CD8-positive, alpha-beta memory T cell (primary cell): ENCODE measurements around the gene RNF166. TPM values are rescaled to one million over a fixed set of nuclear protein-coding genes. Genes with fewer than 3 reads are reported as not detected.

Source experiments
- CTCF ChIA-PET: fragments of 350-600 bp; sonication (Branson Sonifier 250); formaldehyde crosslinking; loops from one replicate; lab custom pipeline; 2021; ENCODE audit warnings: antibody characterized with exemption; lab: Charles Lee
- POLR2A ChIA-PET: fragments of 350-600 bp; sonication (Branson Sonifier 250); formaldehyde crosslinking; loops from one replicate; lab custom pipeline; 2021; ENCODE audit warnings: antibody characterized with exemption; lab: Charles Lee
- DNase-seq, 5 donors: peaks; one replicate each; pipeline versions ENCODE4 v3.0.0 to v3.0.0-alpha.2; 2020 to 2022; ENCODE audit warnings: mixed read lengths in 1 of 5
- H3K27ac ChIP-seq: one replicate; pipeline ENCODE4 v1.7.0; 2013; ENCODE audit warnings: low read depth, mild to moderate bottlenecking, low read length, moderate library complexity
- H3K27me3 ChIP-seq: 2 replicates; pipeline ENCODE4 v1.7.0; 2013; ENCODE audit warnings: low read length, mild to moderate bottlenecking; ENCODE audit not compliant: insufficient read depth, poor library complexity, severe bottlenecking
- H3K36me3 ChIP-seq: 2 replicates; pipeline ENCODE4 v1.7.0; 2013; ENCODE audit warnings: mild to moderate bottlenecking, low read length, moderate library complexity; ENCODE audit not compliant: insufficient read depth
- H3K4me1 ChIP-seq: 2 replicates; pipeline ENCODE4 v1.7.0; 2013; ENCODE audit warnings: mild to moderate bottlenecking, low read length, moderate library complexity; ENCODE audit not compliant: insufficient read depth
- H3K4me3 ChIP-seq: 2 replicates; pipeline ENCODE4 v1.7.0; 2013; ENCODE audit warnings: mild to moderate bottlenecking, low read length
- H3K9me3 ChIP-seq: 2 replicates; pipeline ENCODE4 v1.7.0; 2013; ENCODE audit warnings: mild to moderate bottlenecking, low read length
- H3K27ac Mint-ChIP-seq, 8 donors: one replicate each; pipeline ENCODE4 v1.8.0; 2020 to 2021; ENCODE audit warnings: mixed read lengths in 8 of 8, mild to moderate bottlenecking in 6 of 8, inconsistent platforms in 3 of 8, moderate library complexity in 3 of 8
- H3K27me3 Mint-ChIP-seq, 2 donors: one replicate each; pipeline ENCODE4 v1.8.0; 2020 to 2021; ENCODE audit warnings: mixed read lengths in 2 of 2, mild to moderate bottlenecking in 1 of 2, moderate library complexity in 1 of 2
- H3K36me3 Mint-ChIP-seq, 3 donors: one replicate each; pipeline ENCODE4 v1.8.0; 2020 to 2021; ENCODE audit warnings: mixed read lengths in 3 of 3, inconsistent platforms in 1 of 3, mild to moderate bottlenecking in 1 of 3
- H3K4me1 Mint-ChIP-seq, 3 donors: one replicate each; pipeline ENCODE4 v1.8.0; 2020 to 2021; ENCODE audit warnings: mixed read lengths in 3 of 3, inconsistent platforms in 1 of 3, mild to moderate bottlenecking in 1 of 3
- H3K4me3 Mint-ChIP-seq, 7 donors: one replicate each; pipeline ENCODE4 v1.8.0; 2020 to 2021; ENCODE audit warnings: mixed read lengths in 7 of 7, mild to moderate bottlenecking in 6 of 7, moderate library complexity in 4 of 7, inconsistent platforms in 2 of 7
- H3K9me3 Mint-ChIP-seq, 5 donors: one replicate each; pipeline ENCODE4 v1.8.0; 2020 to 2022; ENCODE audit warnings: mixed read lengths in 5 of 5, mild to moderate bottlenecking in 3 of 5, moderate library complexity in 2 of 5, inconsistent platforms in 1 of 5
- polyA plus RNA-seq: library from polyadenylated mRNA; unstranded; fragments of 300-500 nt; fragmentation: Illumina TruSeq; gene quantifications from one replicate; pipeline ENCODE4 v1.2.3, GENCODE V29; 2021
- total RNA-seq, 2 experiments: library from RNA; stranded (reverse); gene quantifications; one replicate each; pipeline ENCODE4 v1.2.3, GENCODE V29; 2021

RNF166 gene
- total and polyA plus RNA-seq, 3 experiments from 2014 or later, result 51.7 to 122 (median 56.2) TPM

DNA sequence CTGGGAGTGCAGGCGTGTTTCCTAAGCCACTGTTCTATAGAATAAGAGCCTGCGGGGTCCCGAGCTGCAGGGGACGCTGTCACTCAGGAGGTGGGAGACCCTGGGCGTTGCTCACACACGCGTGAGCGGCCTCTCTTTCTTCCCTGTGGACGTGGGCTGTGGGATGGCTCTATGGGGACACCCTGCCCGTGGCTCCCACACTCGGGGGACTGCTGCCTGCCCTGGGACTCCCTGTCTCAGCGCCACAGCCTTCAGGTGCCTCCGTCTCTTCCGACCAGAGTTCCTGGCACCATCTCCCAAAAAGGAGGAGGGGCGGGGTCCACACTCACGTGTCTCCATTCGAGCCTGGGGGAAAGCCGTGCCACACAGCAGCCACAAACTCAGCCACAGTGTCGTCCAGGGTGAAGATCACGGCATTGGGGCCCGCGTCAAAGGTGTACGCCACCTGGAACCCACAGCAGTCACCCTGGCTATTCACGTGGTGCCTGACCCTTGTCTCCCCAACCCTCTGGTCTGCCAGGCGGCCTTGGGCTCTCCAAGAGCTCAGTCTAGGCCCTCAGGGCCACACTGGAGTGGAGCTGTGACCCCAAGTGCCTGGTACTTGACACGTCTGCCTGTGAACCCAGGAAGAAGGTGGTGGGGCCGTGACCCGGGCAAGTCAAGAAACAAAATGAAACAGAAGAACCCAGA lies 51.7 kb downstream of the RNF166 start:
- no peaks in the 10 kb centered on the region for H3K27me3 ChIP-seq
- H3K9me3 ChIP-seq, result no peaks in the 10 kb centered on the region
- peaks cover under 1% of the 10 kb centered on the region for H3K36me3 ChIP-seq
- no peak overlapping the region for H3K4me3 ChIP-seq
- Mint-ChIP-seq H3K27me3 (no peaks in the 10 kb centered on the region), H3K27ac (peak overlapping the region in 4 of 8 donors; percentile 40 to 79 (median 64)), H3K4me1 (peaks cover 7 to 19% (median 8%) of the 10 kb centered on the region in 3 donors), H3K9me3 (no peaks in the 10 kb centered on the region), H3K36me3 (peaks cover 0 to 42% (median 0%) of the 10 kb centered on the region in 3 donors), H3K4me3 (peak overlapping the region in 2 of 7 donors; percentile 62 to 83)
- DNase-seq, result no peak
- no peak overlapping the region for H3K27ac ChIP-seq
- H3K4me1 ChIP-seq, result peaks cover 18% of the 10 kb centered on the region
- POLR2A ChIA-PET, result no interaction called here
- CTCF ChIA-PET, result no interaction called here

DNA sequence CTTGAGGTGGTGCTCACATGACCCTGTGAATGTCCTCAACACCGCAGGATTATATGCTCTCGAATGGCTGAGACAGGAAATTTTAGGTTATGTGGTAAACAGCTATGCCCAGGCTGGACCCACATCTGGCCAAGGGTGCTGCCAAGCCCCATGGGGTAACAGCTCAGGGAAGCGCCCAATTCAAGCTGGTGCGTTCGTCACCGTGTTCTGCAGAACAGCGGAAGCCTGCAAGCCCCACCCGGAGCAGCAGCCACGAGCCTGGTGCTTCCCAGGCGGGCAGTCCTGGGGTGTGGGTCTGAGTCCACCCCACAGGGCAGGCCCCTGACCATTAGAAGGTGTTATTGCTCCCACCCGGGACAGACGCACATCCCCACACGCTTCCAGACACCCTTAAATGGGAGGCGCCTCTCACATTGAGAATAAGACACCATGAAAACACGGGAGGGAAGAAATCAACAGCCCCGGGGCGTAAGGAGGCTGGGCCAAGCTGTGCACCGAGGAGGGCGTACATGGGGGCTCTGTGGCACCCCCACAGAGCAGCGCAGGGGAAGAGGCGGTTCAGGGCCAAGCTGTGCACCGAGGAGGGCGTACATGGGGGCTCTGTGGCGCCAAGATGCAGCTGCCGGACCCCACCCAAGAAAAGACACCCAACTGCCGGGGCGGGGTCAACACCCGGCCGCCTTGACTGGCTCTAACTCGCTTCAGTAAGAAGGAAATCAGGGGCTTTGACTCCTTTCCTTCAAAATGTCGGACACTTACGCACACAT lies 52.4 kb downstream of the RNF166 start:
- Mint-ChIP-seq H3K36me3 (peaks cover 0 to 46% (median 0%) of the 10 kb centered on the region in 3 donors), H3K4me1 (peaks cover 13 to 25% (median 13%) of the 10 kb centered on the region in 3 donors), H3K27me3 (peaks cover 0 to 2% of the 10 kb centered on the region in 2 donors), H3K27ac (peak overlapping the region; percentile 22 to 83 (median 68)), H3K4me3 (peak overlapping the region in 1 of 7 donors; percentile 51), H3K9me3 (no peaks in the 10 kb centered on the region)
- Histone ChIP-seq H3K9me3 (no peaks in the 10 kb centered on the region), H3K4me3 (no peak overlapping the region), H3K4me1 (peaks cover 24% of the 10 kb centered on the region), H3K27me3 (no peaks in the 10 kb centered on the region), H3K27ac (no peak overlapping the region), H3K36me3 (peaks cover 5% of the 10 kb centered on the region)
- ChIA-PET POLR2A (no interaction called here), CTCF (no interaction called here)
- no peak for DNase-seq

GRCh38 chr16:88653101-88653500 lies 53.1 kb downstream of the RNF166 start:
- H3K27me3 ChIP-seq, result no peaks in the 10 kb centered on the region
- ChIA-PET CTCF (no interaction called here), POLR2A (no interaction called here)
- H3K4me1 ChIP-seq, result peaks cover 24% of the 10 kb centered on the region
- peaks cover 5% of the 10 kb centered on the region for H3K36me3 ChIP-seq
- Mint-ChIP-seq H3K27ac (peak overlapping the region; percentile 22 to 83 (median 62)), H3K36me3 (peaks cover 0 to 47% (median 0%) of the 10 kb centered on the region in 3 donors), H3K4me1 (peaks cover 13 to 28% (median 13%) of the 10 kb centered on the region in 3 donors), H3K4me3 (peak overlapping the region in 2 of 7 donors; percentile 28 to 51), H3K9me3 (no peaks in the 10 kb centered on the region), H3K27me3 (peaks cover 0 to 2% of the 10 kb centered on the region in 2 donors)
- no peak for DNase-seq
- H3K4me3 ChIP-seq, result no peak overlapping the region
- H3K9me3 ChIP-seq, result no peaks in the 10 kb centered on the region
- no peak overlapping the region for H3K27ac ChIP-seq

DNA sequence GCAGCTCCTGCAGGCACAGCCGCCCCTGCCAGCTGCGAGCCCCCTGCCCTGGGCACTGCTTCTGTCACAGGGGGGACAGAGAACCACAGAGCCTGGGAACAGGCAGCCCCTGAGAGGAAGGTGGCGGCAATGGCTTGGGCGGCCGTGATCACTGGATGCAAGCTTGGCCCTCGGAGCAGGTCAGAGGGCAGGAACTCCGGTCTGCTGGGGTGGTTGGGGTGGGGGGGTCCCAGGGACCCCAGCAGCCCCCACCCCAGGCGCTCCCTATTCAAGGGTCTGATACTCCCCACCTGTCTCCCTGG lies 53.5 kb downstream of the RNF166 start:
- peaks cover 5% of the 10 kb centered on the region for H3K36me3 ChIP-seq
- ChIA-PET CTCF (interaction anchor here (1.3 kb wide), 1 partner anchor 10 kb away, joined by 5 read pairs; the partner anchor contains the start of gene MVD), POLR2A (no interaction called here)
- no peaks in the 10 kb centered on the region for H3K9me3 ChIP-seq
- Mint-ChIP-seq H3K9me3 (no peaks in the 10 kb centered on the region), H3K27ac (peak overlapping the region in 4 of 8 donors; percentile 40 to 84 (median 70)), H3K4me1 (peaks cover 13 to 29% (median 13%) of the 10 kb centered on the region in 3 donors), H3K4me3 (peak overlapping the region in 1 of 7 donors; percentile 28), H3K36me3 (peaks cover 0 to 43% (median 0%) of the 10 kb centered on the region in 3 donors), H3K27me3 (peaks cover 0 to 2% of the 10 kb centered on the region in 2 donors)
- DNase-seq, result no peak
- H3K27me3 ChIP-seq, result no peaks in the 10 kb centered on the region
- peaks cover 24% of the 10 kb centered on the region for H3K4me1 ChIP-seq
- no peak overlapping the region for H3K27ac ChIP-seq
- H3K4me3 ChIP-seq, result no peak overlapping the region

- H3K4me1 Mint-ChIP-seq, result peaks cover 13 to 34% (median 13%) of the 10 kb centered on the region in 3 donors
- Histone ChIP-seq H3K27me3 (no peaks in the 10 kb centered on the region), H3K4me3 (no peak overlapping the region), H3K9me3 (no peaks in the 10 kb centered on the region), H3K36me3 (peaks cover 5% of the 10 kb centered on the region), H3K4me1 (peaks cover 24% of the 10 kb centered on the region), H3K27ac (peak overlapping the region; percentile 95)
- H3K4me3 Mint-ChIP-seq, result peak overlapping the region in 4 of 7 donors; percentile 15 to 66 (median 48)
- POLR2A ChIA-PET, result interaction anchor here (1.4 to 3.3 kb wide), 2 partner anchors 11 to 49 kb away, joined by 6 to 9 read pairs; no protein-coding TSS in a partner anchor
- no peaks in the 10 kb centered on the region for H3K9me3 Mint-ChIP-seq
- CTCF ChIA-PET, result interaction anchor here (1.3 kb wide), 1 partner anchor 10 kb away, joined by 5 read pairs; the partner anchor contains the start of gene MVD
- H3K27me3 Mint-ChIP-seq, result peaks cover 0 to 2% of the 10 kb centered on the region in 2 donors
- peaks cover 0 to 45% (median 0%) of the 10 kb centered on the region in 3 donors for H3K36me3 Mint-ChIP-seq
- DNase-seq, result no peak
- peak overlapping the region in 5 of 8 donors; percentile 70 to 100 (median 84) for H3K27ac Mint-ChIP-seq
Observed at GRCh38 chr16:88651989-88652761, 54.0 kb downstream of the RNF166 start.

- Mint-ChIP-seq H3K27ac (peak overlapping the region; percentile 80 to 100 (median 95)), H3K4me1 (peaks cover 13 to 36% (median 13%) of the 10 kb centered on the region in 3 donors), H3K36me3 (peaks cover 0 to 45% (median 0%) of the 10 kb centered on the region in 3 donors), H3K4me3 (peak overlapping the region; percentile 88 to 98 (median 92)), H3K9me3 (no peaks in the 10 kb centered on the region), H3K27me3 (peaks cover 0 to 2% of the 10 kb centered on the region in 2 donors)
- peaks cover 24% of the 10 kb centered on the region for H3K4me1 ChIP-seq
- ChIA-PET POLR2A (interaction anchor here (0.5 to 3.3 kb wide), 3 partner anchors 10 to 50 kb away, joined by 3 to 9 read pairs (median 6); no protein-coding TSS in a partner anchor), CTCF (interaction anchor here (1.3 kb wide), 1 partner anchor 11 kb away, joined by 5 read pairs; the partner anchor contains the start of gene MVD)
- no peaks in the 10 kb centered on the region for H3K27me3 ChIP-seq
- no peaks in the 10 kb centered on the region for H3K9me3 ChIP-seq
- H3K4me3 ChIP-seq, result peak overlapping the region; percentile 96
- peaks cover 5% of the 10 kb centered on the region for H3K36me3 ChIP-seq
- DNase-seq, result peak; percentile 59 to 87 (median 82)
- peak overlapping the region; percentile 95 for H3K27ac ChIP-seq
Observed at GRCh38 chr16:88651276-88651988, 54.8 kb downstream of the RNF166 start.
